Ureter (tissue), 1 donor: Measurements from ENCODE around the gene KCTD1. TPM values are rescaled to one million over a fixed set of nuclear protein-coding genes. Genes with fewer than 3 reads are reported as not detected.

Source experiments
- DNase-seq: peaks from one replicate; pipeline ENCODE4 v3.0.0-alpha.2; 2020; ENCODE audit warnings: low spot score
- total RNA-seq: library from RNA; stranded (reverse); gene quantifications from one replicate; pipeline ENCODE4 v1.2.4, GENCODE V29; 2023
- donor health status: DM: yes; HTN: yes; CAD: no.

The KCTD1 gene
- total RNA-seq, 1 donor from 2014 or later: 17.9 TPM

DNA sequence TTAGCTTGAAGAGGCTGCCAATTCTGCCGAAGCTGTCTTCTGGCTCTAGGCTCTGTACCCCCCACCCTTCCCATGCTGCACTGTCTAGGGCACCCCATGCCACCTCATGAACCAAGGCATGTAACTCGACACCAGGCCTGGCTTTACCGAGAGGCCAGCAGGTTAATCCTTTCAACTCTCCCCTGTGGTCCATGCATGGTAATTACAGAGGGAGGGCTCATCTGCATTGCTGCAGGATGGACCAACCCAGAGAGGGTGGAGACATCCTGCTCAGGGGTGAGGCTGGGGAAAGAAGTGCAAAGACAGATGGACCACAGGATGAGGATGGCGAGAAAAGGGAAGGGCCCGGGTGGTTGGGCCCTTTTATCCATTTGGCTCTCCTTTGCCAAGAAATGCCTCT, 65.8 kb downstream of the KCTD1 start:
- DNase-seq: no peak

DNA sequence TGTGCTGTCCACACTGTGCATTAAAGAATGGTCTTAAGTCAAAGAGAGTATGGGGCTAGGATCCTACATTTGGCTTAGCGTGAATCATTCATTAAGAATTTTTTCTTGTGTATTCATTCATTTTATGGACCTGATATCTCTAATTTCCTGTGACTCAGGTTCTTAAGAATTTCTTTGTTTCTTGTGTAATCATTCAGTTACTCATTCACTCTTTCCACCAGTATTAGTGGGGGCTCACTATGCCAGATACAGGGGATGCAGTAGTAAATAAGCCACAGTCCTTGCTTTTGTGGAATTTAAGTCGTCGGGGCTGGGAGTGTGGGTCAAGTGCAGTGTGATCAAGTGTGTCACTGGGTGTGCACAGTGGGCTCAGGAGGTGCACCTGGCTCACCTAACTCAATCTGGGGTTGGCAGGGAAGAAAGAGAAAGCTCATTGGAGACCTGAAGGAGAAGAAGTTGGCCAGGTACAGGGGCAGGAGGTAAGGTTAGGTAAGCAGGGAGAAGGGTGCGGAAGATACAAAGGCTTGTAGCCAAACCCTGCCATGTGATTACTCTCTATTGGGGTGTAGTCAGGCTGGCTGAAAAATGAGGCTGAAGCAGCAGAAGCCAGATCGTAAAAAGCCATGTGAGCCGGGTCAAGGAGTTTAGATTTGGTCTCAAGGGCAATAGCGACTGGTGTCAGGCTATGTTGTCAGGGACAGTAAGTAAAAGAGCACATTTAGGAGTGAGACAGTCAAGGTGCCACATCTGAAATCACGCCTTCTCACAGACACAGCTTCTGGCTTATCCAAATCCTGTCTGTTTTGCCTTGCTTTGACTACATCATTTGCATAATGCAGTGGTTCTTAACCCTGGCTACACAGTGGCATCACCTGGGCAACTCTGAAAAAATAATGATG, 67.2 kb downstream of the KCTD1 start:
- DNase-seq: no peak

GRCh38 chr18:26479681-26480079, 68.7 kb downstream of the KCTD1 start:
- DNase-seq: no peak

DNA sequence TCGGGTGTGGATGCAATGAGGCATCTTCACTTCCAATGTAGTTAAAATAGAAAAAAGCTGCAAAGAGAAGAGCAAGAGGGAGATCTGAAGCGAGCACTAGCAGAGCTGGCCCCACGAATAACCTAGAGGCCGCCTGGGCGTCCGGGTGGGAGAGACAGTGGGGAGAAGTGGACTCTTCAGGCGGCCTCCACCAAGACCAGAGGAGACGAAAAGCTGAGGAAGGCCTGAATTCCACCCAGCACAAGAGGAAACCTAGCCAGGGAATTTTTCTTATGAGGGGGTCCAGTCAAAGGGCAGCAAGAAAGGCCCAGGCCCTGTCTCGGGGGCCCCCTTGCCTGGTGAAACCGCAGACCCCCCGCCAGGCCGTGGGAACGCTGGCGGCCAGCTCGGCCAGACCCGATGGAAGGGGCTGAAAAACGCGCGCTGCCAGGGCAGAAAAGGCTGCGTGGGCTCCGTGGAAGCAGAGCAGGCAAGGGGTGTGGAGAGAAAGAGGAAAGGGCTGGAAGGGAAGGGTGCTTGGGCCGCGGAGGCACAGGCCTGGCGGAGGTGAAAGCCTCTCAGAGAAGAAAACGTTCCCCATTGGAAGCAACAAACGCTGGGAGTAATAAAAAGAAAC, 69.2 kb downstream of the KCTD1 start:
- DNase-seq: no peak

DNA sequence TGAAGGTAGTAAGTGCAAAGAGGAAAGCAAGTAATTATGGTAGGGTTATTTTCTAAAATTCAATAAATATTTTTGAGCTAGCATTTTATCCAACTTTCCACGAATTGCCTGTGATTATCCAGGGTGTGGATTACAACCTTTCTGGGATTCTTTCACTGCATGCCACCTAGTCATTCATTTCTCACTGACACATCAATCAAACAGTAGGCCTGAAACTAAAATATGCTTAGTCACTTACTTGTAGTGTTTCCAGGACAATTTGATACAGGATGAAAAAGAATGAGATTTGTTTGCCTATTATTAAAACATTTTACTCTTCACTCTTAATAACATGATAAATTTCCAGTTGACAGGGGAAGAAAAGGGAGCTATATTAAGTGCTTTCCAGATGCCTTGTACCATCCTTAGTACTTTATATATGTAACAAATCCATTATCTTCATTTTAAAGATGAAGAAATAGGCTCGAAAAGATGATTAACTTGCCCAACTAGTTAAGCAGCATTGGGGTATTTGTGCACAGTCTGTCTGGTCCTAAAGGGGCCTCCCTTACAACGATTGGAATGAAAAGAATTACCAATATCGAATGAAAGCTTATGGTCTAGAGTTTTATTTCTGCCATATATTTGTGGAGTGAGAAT, 70.4 kb downstream of the KCTD1 start:
- DNase-seq: no peak

GRCh38 chr18:26476697-26477096, 71.7 kb downstream of the KCTD1 start:
- DNase-seq: no peak

DNA sequence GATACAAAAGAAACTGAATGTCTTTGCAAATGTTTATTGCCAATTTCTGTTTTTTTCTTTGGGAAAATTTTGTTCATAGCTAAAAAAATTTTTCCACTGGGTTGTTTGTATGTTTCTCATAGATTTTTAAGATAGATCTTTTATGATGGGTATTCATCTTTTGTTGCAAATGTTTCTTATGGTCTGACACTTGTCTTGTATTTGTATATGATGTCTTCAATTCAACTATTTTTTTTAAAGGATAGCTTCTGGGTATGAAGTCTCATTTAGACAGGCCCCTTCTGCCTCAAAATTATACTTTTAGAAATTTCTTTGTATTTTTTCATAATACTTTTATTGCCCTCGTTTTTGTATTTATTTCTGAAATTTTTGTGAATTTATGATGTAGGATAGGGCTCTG, 73.8 kb downstream of the KCTD1 start:
- DNase-seq: no peak

DNA sequence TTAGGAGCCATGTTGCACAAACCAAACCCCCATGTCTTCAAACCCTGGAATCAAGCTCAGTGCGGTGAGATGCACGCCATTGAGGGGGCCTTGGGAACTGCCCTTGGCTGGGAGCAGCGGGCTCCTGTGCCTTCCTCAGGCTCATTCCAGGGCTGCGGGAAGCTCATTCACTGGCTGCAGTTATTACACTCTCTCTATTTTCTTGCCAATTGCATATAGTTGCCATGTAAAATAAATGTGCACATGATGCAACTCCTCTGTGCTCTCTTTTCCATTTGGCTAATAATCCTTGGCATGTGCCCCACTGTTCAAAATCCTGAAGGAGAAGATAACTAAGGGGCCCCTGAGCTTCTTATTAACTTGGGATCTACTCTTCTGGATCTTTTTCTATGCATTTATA, 74.7 kb downstream of the KCTD1 start:
- no peak for DNase-seq

GRCh38 chr18:26471826-26472225, 76.5 kb downstream of the KCTD1 start:
- no peak for DNase-seq

- no peak for DNase-seq
These were observed 77.3 kb downstream of the KCTD1 start for GRCh38 chr18:26471027-26471426.

DNA sequence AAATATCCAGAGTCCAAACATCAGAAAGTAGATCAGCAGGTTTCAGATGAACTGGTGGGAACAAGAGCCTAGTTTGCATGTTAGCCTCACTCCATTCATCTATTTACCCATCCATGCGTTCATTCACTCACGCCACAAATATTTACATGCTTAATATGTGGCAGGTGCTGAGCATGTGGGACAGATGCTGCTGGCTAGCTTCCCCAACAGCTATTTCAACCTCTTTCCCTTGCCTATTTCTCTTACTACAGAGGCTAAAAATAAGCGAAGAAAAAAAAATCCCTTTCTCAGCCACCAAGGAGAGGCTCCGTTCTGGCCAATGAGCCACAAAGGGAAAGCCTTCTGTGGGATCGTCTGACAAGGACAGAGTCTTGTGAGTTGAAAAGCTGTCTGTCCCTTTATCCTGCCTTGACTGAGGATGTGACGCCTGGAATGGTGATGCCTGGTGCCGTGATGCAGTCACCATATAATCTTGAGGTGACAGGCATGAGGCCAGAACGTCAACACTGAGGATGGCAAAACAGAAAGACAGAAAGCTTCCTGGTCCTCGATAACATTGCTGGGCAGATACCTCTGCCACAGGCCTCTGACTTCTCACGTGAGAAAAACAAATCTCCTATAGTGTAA, 78.2 kb downstream of the KCTD1 start:
- no peak for DNase-seq

DNA sequence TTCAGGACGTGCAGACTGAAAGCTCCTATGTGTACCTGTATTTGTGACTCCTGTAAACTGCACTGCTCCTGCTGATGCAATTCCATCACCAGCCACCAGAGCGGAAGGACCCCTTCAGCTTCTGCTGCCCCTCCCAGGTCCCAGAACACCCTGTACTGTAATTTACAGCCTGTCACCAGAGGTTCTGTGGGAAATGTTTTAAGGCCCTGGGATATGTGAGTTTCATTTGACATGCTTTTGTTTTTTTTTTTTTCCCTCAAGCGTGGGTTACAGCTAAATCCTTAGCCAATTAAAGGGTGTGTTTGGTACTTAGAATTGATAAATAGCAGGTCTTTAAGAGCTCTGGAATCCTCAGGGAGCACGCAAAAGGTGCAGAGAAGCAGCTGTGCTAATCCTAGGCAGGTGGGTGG, 79.4 kb downstream of the KCTD1 start:
- DNase-seq: no peak

GRCh38 chr18:26466026-26466425, 82.3 kb downstream of the KCTD1 start:
- no peak for DNase-seq

GRCh38 chr18:26465431-26465830, 82.9 kb downstream of the KCTD1 start:
- no peak for DNase-seq

GRCh38 chr18:26464128-26465011, 84.0 kb downstream of the KCTD1 start:
- DNase-seq: no peak

- DNase-seq: no peak
These were observed 86.0 kb downstream of the KCTD1 start for GRCh38 chr18:26462355-26462754.

DNA sequence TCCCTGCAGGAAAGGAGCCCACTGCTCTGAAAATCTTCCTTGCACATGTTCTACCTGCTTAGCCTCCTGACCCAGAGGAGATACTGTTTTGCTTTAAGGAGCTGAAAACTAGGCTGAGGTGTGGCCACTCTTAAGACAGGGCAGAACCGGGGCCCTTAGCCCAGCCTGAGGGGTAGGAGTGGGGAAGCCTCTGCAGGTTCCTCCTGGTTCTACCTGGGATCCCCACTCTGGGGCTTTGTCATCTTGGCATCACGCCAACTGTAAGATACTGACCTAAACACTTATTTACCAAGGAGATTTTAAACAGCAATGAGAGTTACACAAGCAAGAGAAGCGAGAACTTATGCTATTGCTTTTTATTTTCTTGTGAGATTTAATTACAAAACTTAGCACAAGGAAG, 86.9 kb downstream of the KCTD1 start:
- DNase-seq: no peak

- no peak for DNase-seq
These were observed 87.8 kb downstream of the KCTD1 start for GRCh38 chr18:26460449-26461091.

DNA sequence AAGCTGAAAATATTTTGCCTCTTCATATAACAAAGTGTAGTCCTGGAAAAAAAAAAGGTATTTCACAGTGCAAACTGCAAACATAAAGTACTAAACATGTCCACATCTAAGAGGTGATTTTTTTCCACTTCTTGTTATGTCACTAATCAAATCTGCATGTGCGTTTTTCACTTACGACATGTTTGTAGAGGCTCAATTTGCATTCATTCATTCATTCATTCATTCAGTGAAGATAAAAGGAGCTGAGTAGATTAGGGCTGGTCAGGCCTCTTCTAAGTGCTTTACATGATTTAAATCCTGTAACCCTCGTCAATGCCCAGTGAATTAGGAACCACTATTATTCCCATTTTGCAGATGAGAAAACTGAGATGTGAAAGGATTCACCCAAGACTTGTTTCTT, 88.5 kb downstream of the KCTD1 start:
- DNase-seq: no peak

DNA sequence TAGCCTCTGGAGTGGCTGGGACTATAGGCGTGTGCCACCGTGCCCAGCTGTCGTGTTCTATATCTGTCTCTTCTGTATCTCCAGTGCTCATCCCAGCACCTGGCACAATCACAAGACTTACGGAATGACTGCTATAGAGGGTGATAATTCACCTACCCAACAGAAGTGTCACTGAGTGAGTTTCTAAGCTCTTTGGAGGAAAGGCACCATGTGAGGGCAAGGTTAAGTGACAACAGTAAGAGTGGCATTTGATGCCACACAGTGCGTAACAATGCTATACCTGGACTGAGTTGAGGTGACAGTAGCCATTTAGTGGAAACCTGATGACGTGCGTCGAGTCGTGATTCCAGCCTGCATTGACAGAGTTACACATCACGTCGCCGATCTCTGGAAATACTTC, 89.0 kb downstream of the KCTD1 start:
- no peak for DNase-seq
